ENCODE measurements around the gene ERLIN1. TPM values are rescaled to one million over a fixed set of nuclear protein-coding genes. Genes with fewer than 3 reads are reported as not detected.

Gene ERLIN1
- total RNA-seq, 2 experiments from 2014 or later, result 22.1 TPM

- POLR2A ChIA-PET, result no interaction called here
- CTCF ChIA-PET, result no interaction called here
These were observed 82.2 kb downstream of the ERLIN1 start for GRCh38 chr10:100103581-100103980.

GRCh38 chr10:100101192-100102076 is 84.4 kb downstream of the ERLIN1 start:
- POLR2A ChIA-PET, result no interaction called here

GRCh38 chr10:100100651-100101184 is 85.1 kb downstream of the ERLIN1 start:
- ChIA-PET CTCF (no interaction called here), POLR2A (no interaction called here)

More at GRCh38 chr10:100101192-100102076, 84.4 kb downstream of the ERLIN1 start:
- CTCF ChIA-PET, result no interaction called here

Other genes with a start within 250 kb of the ERLIN1 start
- gene DNMBP, start 176.1 kb downstream of the ERLIN1 start, total RNA-seq, result 1 to 10 TPM; 2.0 to 2.4 TPM
- gene CPN1, start 104.2 kb downstream of the ERLIN1 start, total RNA-seq, result not detected
- 10 to 100 TPM; 40.8 to 41.1 TPM for gene CHUK, start 43.6 kb upstream of the ERLIN1 start, total RNA-seq
- 10 to 100 TPM; 47.2 to 49.1 TPM for gene CWF19L1, start 81.6 kb upstream of the ERLIN1 start, total RNA-seq
- gene BLOC1S2, start 100.7 kb upstream of the ERLIN1 start, total RNA-seq, result 10 to 100 TPM; 62.3 to 64.4 TPM
- gene PKD2L1, start 144.2 kb upstream of the ERLIN1 start, total RNA-seq, result not detected
- 100 to 1,000 TPM; 151 to 153 TPM for gene SCD, start 161.2 kb upstream of the ERLIN1 start, total RNA-seq